Measurements from ENCODE around the gene RUNX1. TPM values are rescaled to one million over a fixed set of nuclear protein-coding genes. Genes with fewer than 3 reads are reported as not detected.

Gene RUNX1
- total RNA-seq, 1 donor from 2014 or later: 22.1 TPM

GRCh38 chr21:34781526-34781925 lies 267.6 kb downstream of the RUNX1 start:
- no peak for DNase-seq

GRCh38 chr21:34779860-34780259 lies 269.2 kb downstream of the RUNX1 start:
- no peak for DNase-seq

- DNase-seq: no peak
Measured at GRCh38 chr21:34775793-34776192, 273.3 kb downstream of the RUNX1 start.

- DNase-seq: no peak
Measured at GRCh38 chr21:34774750-34775149, 274.4 kb downstream of the RUNX1 start.

GRCh38 chr21:34771512-34772028 lies 277.5 kb downstream of the RUNX1 start:
- no peak for DNase-seq

GRCh38 chr21:34770576-34770975 lies 278.5 kb downstream of the RUNX1 start:
- no peak for DNase-seq

- no peak for DNase-seq
Measured at GRCh38 chr21:34768326-34768725, 280.8 kb downstream of the RUNX1 start.

GRCh38 chr21:34766862-34767261 lies 282.2 kb downstream of the RUNX1 start:
- DNase-seq: no peak

- DNase-seq: no peak
Measured at GRCh38 chr21:34765619-34766018, 283.5 kb downstream of the RUNX1 start.

- DNase-seq: no peak
Measured at GRCh38 chr21:34764715-34765284, 284.3 kb downstream of the RUNX1 start.

- peak; percentile 13 for DNase-seq
Measured at GRCh38 chr21:34762786-34763185, 286.3 kb downstream of the RUNX1 start.

GRCh38 chr21:34761758-34762330 lies 287.3 kb downstream of the RUNX1 start:
- DNase-seq: no peak

GRCh38 chr21:34754690-34755647 lies 294.1 kb downstream of the RUNX1 start:
- no peak for DNase-seq

- no peak for DNase-seq
Measured at GRCh38 chr21:34748862-34749261, 300.2 kb downstream of the RUNX1 start.

GRCh38 chr21:34745557-34746255 lies 303.4 kb downstream of the RUNX1 start:
- peak; percentile 83 for DNase-seq

- no peak for DNase-seq
Measured at GRCh38 chr21:34744801-34745200, 304.3 kb downstream of the RUNX1 start.

GRCh38 chr21:34743831-34744230 lies 305.3 kb downstream of the RUNX1 start:
- DNase-seq: no peak

- DNase-seq: no peak
Measured at GRCh38 chr21:34743285-34743684, 305.8 kb downstream of the RUNX1 start.

GRCh38 chr21:34740198-34740597 lies 308.9 kb downstream of the RUNX1 start:
- DNase-seq: no peak
